Heart left ventricle (tissue), 16 donors: ENCODE measurements around the gene WNT11. TPM values are rescaled to one million over a fixed set of nuclear protein-coding genes. Genes with fewer than 3 reads are reported as not detected.

ENCODE experiments used
- ATAC-seq, 4 donors: fragments of 200-7000 bp; cut with Tn5 transposase; one replicate each; pipeline ENCODE4 v1.9.1; 2020 to 2022; ENCODE audit warnings: moderate library complexity in 4 of 4, mild to moderate bottlenecking in 3 of 4, moderate number of reproducible peaks in 1 of 4
- DNase-seq, 5 donors: peaks; one replicate each; pipeline ENCODE4 v3.0.0-alpha.2; 2020
- H3K27ac ChIP-seq, 12 donors: fragments of 200-600 bp; sonication (generic) in 4 of 12; one replicate each; pipeline versions ENCODE4 v1.5.0 to v1.8.0; 2016 to 2022; ENCODE audit warnings: mild to moderate bottlenecking in 2 of 12
- H3K27me3 ChIP-seq, 9 donors: fragments of 200-600 bp; sonication (generic) in 2 of 9; one replicate each; pipeline versions ENCODE4 v1.5.1 to v1.8.0; 2016 to 2022; ENCODE audit warnings: mild to moderate bottlenecking in 3 of 9
- H3K36me3 ChIP-seq, 9 donors: fragments of 200-600 bp; sonication (generic) in 2 of 9; one replicate each; pipeline versions ENCODE4 v1.5.0 to v1.8.0; 2018 to 2022; ENCODE audit warnings: mild to moderate bottlenecking in 2 of 9
- H3K4me1 ChIP-seq, 12 donors: fragments of 200-600 bp; sonication (generic) in 4 of 12; one replicate each; pipeline versions ENCODE4 v1.5.0 to v1.8.0; 2016 to 2022; ENCODE audit warnings: mild to moderate bottlenecking in 3 of 12
- H3K4me3 ChIP-seq, 12 donors: fragments of 200-600 bp; sonication (generic) in 4 of 12; one replicate each; pipeline versions ENCODE4 v1.5.0 to v1.8.0; 2017 to 2022; ENCODE audit warnings: mild to moderate bottlenecking in 9 of 12, moderate library complexity in 4 of 12
- H3K9me3 ChIP-seq, 12 donors: fragments of 200-600 bp; sonication (generic) in 4 of 12; one replicate each; pipeline versions ENCODE4 v1.5.0 to v1.8.0; 2016 to 2022; ENCODE audit warnings: mild to moderate bottlenecking in 1 of 12
- POLR2A ChIP-seq, 2 donors: fragments of 450-650 bp; IDR thresholded peaks; one replicate each; pipeline ENCODE4 v1.6.1; 2017; ENCODE audit warnings: antibody characterized with exemption in 2 of 2, mild to moderate bottlenecking in 2 of 2, moderate library complexity in 2 of 2
- WGBS, 4 donors: extraction: QIAGEN DNeasy Blood & Tissue Kit in 2 of 4; methylation state at CpG; one replicate each; pipeline versions ENCODE4 v1.1.5 to v1.1.7; 2013 to 2018; 5-methylcytosine and 5-hydroxymethylcytosine counted together
- intact Hi-C, 10 donors: fragments of 100-400 bp; cut with DNase I; formaldehyde crosslinking; loops; one replicate each; pipeline versions ENCODE4 v1.11.1 to v1.14.2; 2022
- polyA plus RNA-seq, 2 donors: library from polyadenylated mRNA; stranded (reverse); fragments of 200-250 nt; gene quantifications; one replicate each; pipeline ENCODE4 v1.2.3, GENCODE V29; 2013
- total RNA-seq, 9 donors: library from RNA; depleted of rRNA in 2 of 9; stranded (reverse); fragments of >200 nt in 2 of 9; fragmentation: NEBNext Ultra II Directional in 3 of 9; extraction: Animal tissue kit (Norgen Biotek cat#: 25700) in 3 of 9; gene quantifications; one replicate each; pipeline versions ENCODE4 v1.1.0 to v1.2.4, GENCODE V29; 2016 to 2023
- TF ChIP-seq, protein P1 (sequence below), 12 donors: fragments of 200-600 bp; sonication (generic) in 4 of 12; IDR thresholded peaks; one replicate each; pipeline versions ENCODE4 v1.5.0 to v1.8.0; 2018 to 2022; ENCODE audit warnings: antibody characterized with exemption in 12 of 12, mild to moderate bottlenecking in 5 of 12
- donor health status: ischemic (EF 13 %, LVEDD 7.1; RV severe dilation, severe dysfunction).
- donor health status: healthy with polysubstance abuse.
- donor health status: DM: no; HTN: yes; CAD: no.
- donor health status: DM: no; HTN: no; CAD: no.
- donor health status: ischemic (EF 25% LVEDD 6.9; RV normal size, moderate dysfunction).
- donor health status: ischemic (EF 25% LVEDD 5.7; RV mildly dilated, moderate dysfunction).
- donor health status: healthy.
- donor health status: DM: yes; HTN: yes; CAD: no.
- donor health status: ischemic (EF 35%, LVEDD 5.7; RV mildly dilated, moderate dysfunction).
- donor health status: nonischemic (EF 11% LVEDD 7.7; RV severe dilation, severe dysfunction).
- donor health status: DM: yes; HTN: yes; CAD: no.
- donor health status: PGD.
- donor health status: ischemic (EF 29% LVEDD 5.4; RV normal size, mild dysfunction).
- donor health status: nonischemic (EF 23%, LVEDD 6.1; RV moderate dilation, normal function).

Gene WNT11
- total and polyA plus RNA-seq, 11 donors, result 3.8 to 20.9 (median 8.1) TPM

DNA sequence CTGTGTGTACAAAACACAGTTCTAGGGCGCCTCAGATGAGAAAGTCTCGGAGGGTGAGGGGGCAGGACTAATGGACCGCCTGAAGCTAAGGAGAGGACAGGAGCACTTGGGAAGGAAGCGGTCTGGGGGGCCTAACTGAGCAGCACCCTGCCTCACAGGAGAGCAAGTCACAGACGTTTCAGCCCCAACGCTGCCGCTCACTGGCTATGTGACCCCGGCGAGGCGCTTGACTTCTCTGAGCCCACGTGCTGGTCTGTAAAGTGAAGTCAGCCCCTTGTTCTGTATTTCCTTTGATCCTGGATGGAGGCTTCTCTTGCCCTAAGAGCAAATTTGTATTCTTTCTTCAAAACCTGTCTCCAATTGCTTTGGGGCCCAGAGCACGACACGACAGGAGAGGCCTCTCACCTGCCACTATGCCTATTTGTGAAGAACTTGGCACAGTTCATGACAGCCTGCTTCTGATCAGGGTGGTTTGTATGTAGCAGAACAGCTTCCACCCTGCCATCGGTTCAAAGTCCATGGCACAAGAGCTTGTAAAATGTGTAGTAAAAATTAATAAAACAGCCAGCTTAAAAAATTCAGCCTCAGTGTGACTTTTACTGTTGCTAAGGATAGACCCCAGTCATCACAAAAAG lies 59.1 kb downstream of the WNT11 start:
- Histone ChIP-seq H3K4me1 (peaks cover 0 to 11% (median 5%) of the 10 kb centered on the region in 12 donors), H3K4me3 (no peak overlapping the region), H3K9me3 (no peaks in the 10 kb centered on the region), H3K36me3 (peaks cover 0 to 15% (median 8%) of the 10 kb centered on the region in 9 donors), H3K27ac (no peak overlapping the region), H3K27me3 (no peaks in the 10 kb centered on the region)
- DNase-seq (no peak), ATAC-seq (no peak)
- WGBS, 4 donors, result 88 to 93% (median 91%) methylated on average over 14 of the region's 14 CpGs
- TF ChIP-seq, protein P1, sequence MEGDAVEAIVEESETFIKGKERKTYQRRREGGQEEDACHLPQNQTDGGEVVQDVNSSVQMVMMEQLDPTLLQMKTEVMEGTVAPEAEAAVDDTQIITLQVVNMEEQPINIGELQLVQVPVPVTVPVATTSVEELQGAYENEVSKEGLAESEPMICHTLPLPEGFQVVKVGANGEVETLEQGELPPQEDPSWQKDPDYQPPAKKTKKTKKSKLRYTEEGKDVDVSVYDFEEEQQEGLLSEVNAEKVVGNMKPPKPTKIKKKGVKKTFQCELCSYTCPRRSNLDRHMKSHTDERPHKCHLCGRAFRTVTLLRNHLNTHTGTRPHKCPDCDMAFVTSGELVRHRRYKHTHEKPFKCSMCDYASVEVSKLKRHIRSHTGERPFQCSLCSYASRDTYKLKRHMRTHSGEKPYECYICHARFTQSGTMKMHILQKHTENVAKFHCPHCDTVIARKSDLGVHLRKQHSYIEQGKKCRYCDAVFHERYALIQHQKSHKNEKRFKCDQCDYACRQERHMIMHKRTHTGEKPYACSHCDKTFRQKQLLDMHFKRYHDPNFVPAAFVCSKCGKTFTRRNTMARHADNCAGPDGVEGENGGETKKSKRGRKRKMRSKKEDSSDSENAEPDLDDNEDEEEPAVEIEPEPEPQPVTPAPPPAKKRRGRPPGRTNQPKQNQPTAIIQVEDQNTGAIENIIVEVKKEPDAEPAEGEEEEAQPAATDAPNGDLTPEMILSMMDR (IDR thresholded peaks at IDR 0.05), result no peak
- no peak for TF ChIP-seq POLR2A (IDR thresholded peaks at IDR 0.05)
- intact Hi-C loops, result loop anchor here in 1 of 10 donors (10.0 kb wide), 1 partner anchor 422 kb away; no protein-coding TSS in a partner anchor

DNA sequence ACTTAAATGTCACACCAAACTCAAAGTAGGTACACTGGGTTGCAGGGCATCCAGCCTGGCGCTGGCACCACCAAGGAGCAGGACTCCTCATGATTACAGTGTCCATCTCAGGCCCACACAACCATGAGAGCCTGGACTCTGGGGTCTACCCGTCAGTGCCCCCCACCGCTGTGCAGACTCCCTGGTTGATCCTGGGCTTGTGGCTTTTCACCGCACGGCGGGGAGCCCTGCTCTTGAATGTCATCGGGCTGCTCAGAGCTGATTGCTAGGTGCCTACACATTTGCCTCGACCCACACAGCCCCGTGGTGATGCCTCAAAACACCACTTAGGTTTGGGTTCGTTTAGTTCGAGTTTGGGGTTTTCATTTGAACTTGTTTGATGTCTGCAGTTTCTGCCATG lies 63.0 kb downstream of the WNT11 start:
- ATAC-seq (no peak), DNase-seq (no peak)
- H3K9me3 ChIP-seq, result no peaks in the 10 kb centered on the region
- intact Hi-C loops, result loop anchor here in 1 of 10 donors (10.0 kb wide), 1 partner anchor 418 kb away; no protein-coding TSS in a partner anchor
- no peaks in the 10 kb centered on the region for H3K27me3 ChIP-seq
- no peak for TF ChIP-seq POLR2A (IDR thresholded peaks at IDR 0.05)
- TF ChIP-seq, protein P1 (IDR thresholded peaks at IDR 0.05), result no peak
- peaks cover 0 to 32% (median 18%) of the 10 kb centered on the region in 9 donors for H3K36me3 ChIP-seq
- peaks cover 0 to 27% (median 5%) of the 10 kb centered on the region in 12 donors for H3K4me1 ChIP-seq
- H3K27ac ChIP-seq, result no peak overlapping the region
- H3K4me3 ChIP-seq, result no peak overlapping the region
- WGBS, 4 donors, result 87 to 95% (median 94%) methylated on average over 11 of the region's 11 CpGs

DNA sequence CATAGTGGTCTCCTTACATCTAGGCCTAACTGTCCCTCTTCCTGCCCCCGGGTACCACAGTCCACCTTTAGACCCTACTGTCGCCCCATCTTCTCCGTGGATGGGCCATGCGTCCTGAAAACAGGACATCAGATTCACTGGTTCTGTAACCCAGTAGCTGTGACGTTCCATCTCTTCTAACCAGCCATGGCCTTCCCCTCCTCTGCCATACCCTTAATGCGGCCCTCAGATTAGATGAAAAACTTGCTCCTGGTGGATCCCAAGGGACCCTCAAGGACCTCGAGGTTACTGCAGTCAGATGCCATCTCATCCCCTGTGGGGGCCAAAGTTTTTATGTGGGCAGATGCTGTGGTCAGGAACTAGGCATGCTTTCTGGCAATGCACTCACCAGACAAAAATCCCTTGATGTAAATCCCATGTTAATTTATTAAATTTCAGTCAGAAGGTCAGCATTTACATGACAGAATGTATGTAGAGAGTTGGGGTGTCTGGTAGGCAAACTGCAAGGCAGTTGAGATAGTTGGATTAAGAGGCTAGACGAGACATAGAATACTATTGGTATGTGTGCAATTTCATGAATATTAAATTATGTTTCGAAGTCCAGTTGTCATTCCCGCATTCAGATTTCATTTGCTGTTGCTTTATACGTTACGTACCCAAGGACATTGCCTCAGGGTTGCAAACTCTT lies 64.3 kb downstream of the WNT11 start:
- WGBS, 4 donors, result 91 to 96% (median 95%) methylated on average over 12 of the region's 12 CpGs
- intact Hi-C loops, result loop anchor here in 1 of 10 donors (10.0 kb wide), 1 partner anchor 417 kb away; no protein-coding TSS in a partner anchor

More for the DNA sequence above, 64.3 kb downstream of the WNT11 start:
- H3K4me3 ChIP-seq, result no peak overlapping the region
- peaks cover 0 to 26% (median 5%) of the 10 kb centered on the region in 12 donors for H3K4me1 ChIP-seq
- H3K9me3 ChIP-seq, result no peaks in the 10 kb centered on the region
- DNase-seq (no peak), ATAC-seq (no peak)
- no peak overlapping the region for H3K27ac ChIP-seq
- no peaks in the 10 kb centered on the region for H3K27me3 ChIP-seq
- H3K36me3 ChIP-seq, result peaks cover 0 to 35% (median 18%) of the 10 kb centered on the region in 9 donors
- TF ChIP-seq, protein P1 (IDR thresholded peaks at IDR 0.05), result no peak
- no peak for TF ChIP-seq POLR2A (IDR thresholded peaks at IDR 0.05)
